GM21447 (cell line): ENCODE data around the gene TBXT.

ENCODE experiments used
- ATAC-seq: cut with Tn5 transposase; IDR thresholded peaks from one replicate; pipeline ENCODE4 v1.9.1; 2021; ENCODE audit not compliant: unreplicated experiment

Gene TBXT

DNA sequence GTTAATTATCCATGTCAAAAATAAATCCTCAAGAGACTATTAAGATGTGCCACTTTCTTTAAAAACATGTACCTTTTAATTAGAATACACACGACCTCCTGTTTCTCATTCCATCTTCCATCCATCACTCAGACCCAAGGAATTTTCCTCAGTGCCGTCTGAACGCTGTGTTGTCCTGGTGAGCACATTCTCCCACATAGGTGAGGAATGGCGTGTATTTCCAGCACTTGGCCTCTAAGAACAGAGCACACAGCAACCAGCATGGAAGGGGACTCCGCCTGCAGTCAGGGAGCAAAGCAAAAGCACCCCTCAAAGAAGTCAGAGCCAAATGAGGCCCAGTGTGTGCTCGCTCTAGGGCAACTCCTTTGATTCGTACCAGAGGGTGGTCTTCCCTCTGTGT lies 45.9 kb downstream of the TBXT start:
- no peak for ATAC-seq

DNA sequence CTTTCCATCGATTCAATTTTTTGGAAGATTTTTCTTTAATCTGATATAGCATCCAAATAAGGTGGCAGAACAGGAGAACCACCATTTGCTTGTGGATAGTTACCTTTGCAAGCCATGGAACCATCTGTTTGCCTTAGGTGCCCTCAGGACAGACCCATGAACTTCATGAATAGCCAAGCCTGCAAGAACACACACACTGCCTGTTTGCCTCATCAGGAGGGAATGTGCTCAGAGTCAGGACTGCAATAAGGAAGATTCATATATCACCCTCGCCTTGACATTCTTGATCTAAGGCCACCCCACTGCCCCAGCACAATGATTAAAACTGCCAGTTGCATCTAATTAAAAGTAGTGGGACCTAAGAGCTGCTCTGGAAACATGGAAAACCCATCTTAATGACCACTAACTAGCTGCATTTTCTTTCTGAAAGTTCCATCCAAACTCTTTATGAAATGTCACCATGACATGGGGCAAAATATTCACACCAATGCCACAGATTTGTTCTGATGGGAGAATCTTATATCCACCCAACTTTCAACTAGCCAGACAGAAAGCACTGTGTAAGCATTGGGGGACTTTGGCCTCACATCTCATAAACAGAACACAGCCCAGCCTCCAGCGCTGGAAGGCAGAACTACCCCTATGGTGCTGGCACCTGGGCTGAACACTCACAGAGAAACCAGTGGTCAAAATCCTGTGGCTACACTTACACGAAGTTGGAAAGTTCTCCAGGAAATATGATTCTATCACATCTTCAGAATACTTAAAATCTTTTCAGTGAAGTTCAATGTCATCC lies 48.3 kb downstream of the TBXT start:
- no peak for ATAC-seq

GRCh38 chr6:166115609-166116008 lies 52.0 kb downstream of the TBXT start:
- no peak for ATAC-seq

- ATAC-seq = no peak
Measured at GRCh38 chr6:166112580-166112979, 55.1 kb downstream of the TBXT start.

GRCh38 chr6:166109608-166110007 lies 58.0 kb downstream of the TBXT start:
- no peak for ATAC-seq
